Left kidney (tissue), 2 donors: ENCODE results near the gene HLCS. TPM values are rescaled to one million over a fixed set of nuclear protein-coding genes. Genes with fewer than 3 reads are reported as not detected.

Source experiments
- DNase-seq: peaks from one replicate; pipeline ENCODE4 v3.0.0-alpha.2; 2013
- polyA plus RNA-seq: library from polyadenylated mRNA; unstranded; fragments of 120-200 nt; gene quantifications from one replicate; pipeline ENCODE4 v1.2.1, GENCODE V29; 2013; ENCODE audit not compliant: insufficient read length

Gene HLCS
- polyA plus RNA-seq, 1 donor, result 18.0 TPM

DNA sequence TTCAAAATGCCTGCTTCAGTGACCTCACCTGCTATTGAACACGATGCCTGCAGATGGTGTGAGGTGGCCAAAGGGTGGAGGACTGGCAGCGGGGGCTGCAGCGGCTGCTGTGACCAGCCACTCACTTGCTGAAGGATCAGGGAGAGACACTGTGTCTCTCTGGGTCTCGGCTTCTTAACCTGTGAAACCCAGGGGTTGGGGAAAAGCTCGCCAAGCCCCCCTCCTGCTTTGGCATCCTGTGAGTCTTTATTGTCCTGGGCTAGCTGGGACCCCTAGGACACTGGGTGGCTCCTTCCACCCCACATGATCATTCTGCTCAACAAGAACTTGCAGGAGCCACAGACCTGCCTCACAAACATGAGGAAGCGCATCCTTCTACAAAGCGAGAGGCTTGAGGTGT, 154.7 kb downstream of the HLCS start:
- no peak for DNase-seq

DNA sequence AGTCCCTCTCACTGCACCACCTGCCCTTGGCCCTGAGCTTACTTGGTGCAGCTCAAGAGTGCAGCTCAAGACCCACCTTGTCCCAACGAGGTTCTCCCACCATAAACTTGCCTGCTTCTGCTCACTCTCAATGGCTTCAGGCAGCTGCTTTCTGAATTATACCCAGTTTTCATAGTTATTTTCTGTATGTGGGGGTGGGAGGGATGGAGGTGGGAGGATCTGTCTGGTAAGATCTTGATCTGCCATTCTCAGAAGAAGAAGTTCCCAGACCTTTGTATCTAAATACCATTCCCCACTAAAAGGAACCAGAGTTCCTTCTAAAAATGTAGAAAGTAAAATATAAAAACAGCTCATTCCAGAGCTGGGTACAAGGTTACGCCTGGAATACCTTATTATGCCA, 156.0 kb downstream of the HLCS start:
- no peak for DNase-seq

DNA sequence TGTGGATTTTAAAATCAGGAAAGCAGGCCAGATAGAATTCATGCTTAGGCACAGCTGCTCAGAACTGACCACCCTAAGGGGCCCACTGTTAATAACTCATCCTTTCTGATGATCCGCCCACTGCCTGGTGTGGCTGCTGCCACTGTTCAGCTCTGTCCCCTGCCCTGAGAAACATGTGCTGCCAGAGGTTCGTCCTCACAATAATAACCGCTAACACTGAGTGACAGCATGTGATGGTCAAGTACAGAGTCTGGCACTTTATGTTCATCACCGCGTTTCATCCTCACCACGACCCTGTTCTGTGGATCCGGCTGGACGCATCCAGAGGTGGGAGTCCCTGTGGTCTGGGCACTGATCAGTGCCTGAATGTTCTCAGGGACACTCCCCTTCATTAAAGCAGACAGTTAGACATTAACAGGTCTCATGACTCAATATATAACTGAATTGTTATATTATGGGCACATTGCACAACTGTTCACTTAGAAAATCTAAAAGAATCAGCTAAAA, 159.0 kb downstream of the HLCS start:
- no peak for DNase-seq

DNA sequence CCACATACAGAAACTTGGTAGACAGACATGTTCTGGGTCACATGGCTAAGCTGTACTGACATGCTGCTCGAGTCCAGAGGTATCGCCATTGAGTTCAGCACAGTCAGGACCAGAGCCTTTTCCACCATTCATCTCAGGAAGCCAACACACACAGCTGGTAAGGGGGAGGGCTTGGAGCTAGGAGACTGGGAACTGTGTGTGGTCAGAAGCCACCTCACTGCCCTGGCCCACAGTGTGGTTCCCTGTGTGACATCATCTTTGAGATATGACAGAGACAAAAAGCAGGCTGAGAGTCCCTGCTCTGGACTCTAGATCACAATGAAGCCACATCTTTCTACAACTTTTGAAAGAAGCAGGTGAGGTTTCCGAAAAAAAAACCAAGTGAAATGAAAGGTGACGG, 160.4 kb downstream of the HLCS start:
- no peak for DNase-seq

DNA sequence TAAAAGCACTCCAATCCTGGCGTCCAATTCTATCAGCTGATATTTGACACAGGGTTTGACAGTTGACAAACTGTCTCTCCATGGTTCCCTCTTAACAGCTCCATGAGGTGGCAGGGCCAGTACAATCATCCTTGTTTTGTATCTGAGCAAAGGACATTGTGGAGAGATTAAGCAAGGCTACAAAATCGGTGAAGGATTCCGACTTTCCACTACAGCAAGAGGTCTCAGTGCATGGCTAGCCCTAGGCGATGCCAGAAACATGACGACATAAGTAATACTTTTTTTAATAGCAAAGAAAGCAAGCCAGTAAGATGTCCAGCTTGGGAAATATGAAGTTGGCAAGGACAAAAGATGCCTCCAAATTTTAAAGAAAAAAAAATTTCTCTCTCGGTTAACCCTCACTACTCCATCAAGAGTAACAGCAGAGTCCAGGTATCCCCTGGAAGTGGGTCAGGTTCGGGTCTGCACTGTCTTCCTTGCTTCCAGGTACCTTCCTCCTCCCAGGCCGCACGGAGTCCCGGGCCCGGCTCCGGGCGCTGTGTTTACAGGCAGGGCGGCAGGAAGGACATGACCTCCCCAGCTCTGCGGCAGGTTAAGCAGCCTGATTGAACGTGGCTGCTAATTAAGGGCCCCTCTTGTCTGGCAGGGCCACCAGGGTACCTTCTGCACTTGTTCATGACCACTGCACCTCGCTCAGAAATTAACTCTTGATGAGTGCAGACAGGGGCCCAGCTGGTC, 161.4 kb downstream of the HLCS start:
- DNase-seq, result no peak

DNA sequence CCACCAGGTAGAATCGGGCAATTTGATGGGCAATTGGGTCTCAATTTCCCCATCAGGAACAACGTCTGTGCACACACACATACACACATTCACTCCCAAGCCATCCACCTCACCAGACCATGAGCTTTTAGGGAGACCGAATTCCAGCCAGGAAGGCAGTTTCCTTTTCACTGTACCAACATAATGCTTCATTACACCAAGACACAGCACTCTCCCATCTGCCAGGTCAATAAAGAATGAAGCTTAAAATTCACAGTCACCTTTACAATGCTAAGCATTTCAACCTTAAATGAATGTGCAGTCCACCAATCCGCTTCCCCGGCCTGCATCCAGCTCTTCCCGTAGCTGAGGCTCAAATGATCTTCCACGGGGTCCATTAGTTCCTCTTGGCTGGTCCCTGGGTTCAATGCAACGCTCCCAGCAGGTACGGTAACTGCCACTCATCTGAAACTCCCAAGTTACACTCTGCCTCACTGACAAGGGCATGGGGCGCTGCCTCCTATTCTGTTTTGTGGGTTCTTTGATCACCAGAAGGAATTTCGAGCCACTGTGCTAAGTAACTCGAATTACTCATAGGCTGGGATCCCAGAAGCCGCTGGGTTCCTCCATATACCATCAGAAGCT, 162.5 kb downstream of the HLCS start:
- peak; percentile 57 for DNase-seq

DNA sequence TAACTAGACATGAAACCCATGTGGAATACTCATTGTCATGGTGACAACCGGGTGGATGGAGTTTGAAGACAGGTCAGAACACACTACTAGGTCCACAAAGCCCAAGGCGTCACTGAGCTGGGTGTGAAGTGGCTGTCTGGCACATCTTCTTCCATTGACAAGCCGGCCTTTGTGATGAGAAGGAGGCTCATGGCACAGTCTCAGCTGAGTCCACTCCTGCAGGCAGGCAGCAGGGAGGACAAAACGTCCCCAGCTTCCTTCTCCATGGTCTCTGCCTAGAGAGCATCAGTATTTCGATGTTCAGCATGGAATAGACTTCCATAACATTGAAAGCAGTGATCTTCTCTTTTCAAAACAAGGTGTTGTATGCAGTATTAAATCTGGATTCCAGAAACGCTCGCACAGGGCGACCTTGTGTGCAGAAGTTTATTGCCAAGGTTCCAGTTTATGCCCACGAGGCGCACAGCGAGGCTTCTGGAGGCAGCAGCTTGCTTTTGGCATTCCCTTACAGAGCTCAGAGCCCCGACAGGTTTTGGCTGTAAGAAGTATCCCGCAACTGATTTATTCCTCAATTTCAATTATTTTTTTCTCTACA, 163.3 kb downstream of the HLCS start:
- DNase-seq, result no peak

DNA sequence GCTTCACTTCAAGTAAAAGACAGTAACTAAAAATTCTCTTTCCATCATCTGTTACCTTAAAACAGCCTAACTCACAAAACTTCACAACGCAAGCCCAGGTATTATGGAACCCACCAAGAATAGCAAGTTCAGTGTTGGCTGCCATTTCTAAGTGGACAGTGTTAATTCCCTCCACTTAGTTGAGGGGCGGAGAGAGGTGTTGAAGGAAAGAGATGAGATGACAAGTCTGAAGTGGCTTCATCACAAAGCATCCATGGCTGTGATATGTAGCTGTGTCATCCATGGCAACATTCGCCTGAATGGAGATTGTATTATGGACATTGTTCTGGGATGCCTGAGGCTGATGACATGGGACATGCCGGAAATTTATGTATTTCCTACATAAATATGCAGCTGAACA, 165.7 kb downstream of the HLCS start:
- no peak for DNase-seq

DNA sequence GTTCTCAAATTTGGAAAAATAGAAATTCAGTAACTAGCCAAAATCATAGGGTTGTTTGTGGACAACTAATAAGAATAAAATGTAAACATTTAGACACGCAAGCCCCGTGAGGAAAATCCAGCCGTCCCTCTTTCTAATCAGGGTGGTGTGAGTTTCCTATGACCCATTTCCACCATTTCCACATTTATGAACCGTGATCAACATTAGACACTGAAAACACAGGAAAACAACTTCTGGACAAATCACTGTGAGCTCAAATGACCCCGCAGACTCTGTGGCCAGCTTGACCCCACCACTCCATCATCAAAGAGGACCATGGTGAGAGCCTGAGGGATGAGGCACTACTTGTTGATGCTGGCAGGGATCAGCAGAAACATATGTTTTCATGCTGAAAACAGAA, 166.6 kb downstream of the HLCS start:
- DNase-seq, result no peak

DNA sequence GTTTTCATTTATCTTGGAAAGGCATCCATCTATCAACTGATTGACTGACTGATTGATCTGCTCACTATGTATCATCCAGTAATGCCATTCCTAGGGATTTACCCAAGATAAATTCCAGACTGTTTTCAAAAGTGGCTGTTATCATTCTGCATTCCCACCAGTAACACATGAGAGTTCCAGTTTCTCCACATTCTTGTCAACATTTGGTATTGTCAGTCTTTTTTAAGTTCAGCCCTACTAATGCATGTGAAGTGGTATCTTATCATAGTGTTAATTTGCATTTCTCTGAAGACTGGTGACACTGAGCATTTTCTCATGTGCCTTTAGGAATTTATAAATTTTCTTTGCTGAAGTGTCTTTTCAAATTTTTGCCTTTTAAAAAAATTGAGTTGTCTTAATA, 168.0 kb downstream of the HLCS start:
- no peak for DNase-seq

DNA sequence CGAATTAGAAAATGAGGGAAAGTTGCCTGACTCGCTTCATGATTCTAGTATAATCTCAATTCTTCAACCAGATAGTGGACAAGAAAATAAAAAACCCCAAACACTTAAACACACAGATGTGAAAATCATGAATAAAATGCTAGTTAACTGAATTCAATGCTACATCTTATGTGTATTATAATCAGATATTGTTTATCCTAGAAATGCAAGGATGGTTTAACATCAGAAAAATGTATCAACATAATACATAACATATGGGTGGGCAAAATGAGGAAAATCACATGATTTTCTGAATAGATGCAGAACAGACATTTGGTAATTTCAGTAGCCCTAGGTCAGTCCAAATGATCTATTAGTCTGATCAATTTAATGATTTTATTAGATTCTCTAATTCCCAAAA, 170.4 kb downstream of the HLCS start:
- DNase-seq, result no peak

DNA sequence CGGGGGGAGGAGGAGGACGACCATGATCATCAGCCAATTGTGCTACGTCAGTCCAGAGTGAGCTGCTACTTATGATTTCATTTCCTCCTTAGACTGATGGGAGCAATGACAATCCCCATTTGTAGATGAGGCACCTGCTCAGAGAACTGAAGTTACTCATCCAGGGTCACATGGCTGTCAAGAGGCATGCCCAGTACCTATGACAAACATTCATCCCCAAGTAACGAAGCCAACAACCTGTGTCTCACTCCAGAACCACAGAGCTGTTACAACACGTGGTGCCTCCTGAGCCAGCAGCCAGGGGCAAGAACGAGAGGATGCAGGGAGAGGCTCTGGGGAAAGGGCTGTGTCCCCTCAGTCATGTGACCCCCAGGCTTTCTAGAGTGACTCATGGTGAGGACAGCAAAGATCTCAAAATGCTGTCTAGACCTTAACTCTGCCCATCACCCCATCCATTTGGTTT, 173.9 kb downstream of the HLCS start:
- no peak for DNase-seq

DNA sequence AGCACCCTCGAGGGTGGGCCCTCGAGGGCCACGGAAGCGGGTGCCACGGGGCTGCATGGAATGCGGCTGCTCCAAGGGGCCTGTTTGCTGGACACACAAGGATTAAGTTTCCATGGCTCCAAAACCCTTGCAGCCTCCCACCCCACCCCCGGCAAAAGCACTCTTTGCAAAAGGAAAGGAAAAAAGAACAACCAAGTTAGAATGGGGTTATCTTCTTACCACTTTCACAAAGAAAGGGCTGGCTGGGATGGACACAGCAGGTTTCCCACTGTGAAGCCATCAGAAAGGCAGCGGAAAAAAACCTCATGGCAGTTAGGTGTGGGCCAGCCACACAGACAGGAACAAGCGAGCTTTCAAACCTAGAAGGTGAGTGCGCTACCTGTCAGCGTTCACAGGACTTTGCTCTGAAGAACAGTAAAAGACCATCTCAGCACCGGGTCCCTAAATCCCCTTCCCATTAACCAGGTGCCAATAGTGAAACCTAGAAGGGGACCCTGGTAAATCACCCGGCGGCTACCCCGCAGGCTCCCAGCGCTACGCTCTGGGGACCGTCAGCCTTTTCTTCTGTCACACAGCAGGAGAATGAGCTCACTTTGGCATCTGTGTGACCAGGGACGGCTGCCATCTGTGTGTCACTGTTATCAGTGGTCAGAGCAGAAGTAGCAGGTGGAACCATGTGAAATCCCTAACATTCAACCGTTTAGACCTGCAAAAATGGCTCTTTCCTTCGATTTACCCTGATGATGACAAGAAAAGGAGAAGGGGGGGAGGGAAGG, 174.6 kb downstream of the HLCS start:
- DNase-seq, result no peak

DNA sequence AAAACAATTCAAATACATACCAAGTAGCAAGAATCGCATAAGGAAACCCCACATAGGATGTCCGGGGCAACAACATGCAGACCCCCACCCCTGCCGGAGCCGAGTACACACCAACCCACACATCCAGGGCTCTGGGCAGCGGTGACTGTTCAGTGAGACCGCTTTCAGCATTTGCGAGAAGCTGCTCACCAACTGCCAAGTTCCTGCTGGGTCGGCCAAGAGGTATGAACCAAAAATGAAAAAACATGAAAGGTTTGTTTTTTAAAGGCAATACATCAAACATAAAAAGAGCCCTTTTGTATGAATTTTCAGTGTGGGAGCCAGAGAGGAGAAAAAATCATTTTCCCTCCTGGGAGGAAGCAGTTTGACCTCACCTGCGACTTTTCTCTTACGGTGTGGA, 175.3 kb downstream of the HLCS start:
- DNase-seq, result no peak

DNA sequence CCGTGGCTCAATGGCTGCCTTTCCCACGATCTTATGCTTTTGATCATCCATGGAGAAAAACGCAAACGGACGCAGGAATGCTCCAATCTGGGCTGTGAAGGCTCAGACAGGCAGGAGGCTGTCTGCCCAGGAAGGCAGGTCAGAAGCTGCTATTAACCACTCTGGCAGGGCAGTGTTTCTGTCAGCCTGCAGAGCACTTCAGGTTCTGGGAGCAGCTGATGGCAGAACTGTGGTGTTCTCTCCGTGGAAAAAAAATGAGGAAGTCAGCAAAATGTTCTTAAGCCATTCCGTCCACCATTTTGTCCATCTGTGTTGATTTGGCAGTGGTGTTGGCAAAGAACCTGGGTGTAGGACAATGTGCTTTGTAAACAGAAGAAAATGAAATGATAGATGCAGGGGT, 175.9 kb downstream of the HLCS start:
- no peak for DNase-seq

DNA sequence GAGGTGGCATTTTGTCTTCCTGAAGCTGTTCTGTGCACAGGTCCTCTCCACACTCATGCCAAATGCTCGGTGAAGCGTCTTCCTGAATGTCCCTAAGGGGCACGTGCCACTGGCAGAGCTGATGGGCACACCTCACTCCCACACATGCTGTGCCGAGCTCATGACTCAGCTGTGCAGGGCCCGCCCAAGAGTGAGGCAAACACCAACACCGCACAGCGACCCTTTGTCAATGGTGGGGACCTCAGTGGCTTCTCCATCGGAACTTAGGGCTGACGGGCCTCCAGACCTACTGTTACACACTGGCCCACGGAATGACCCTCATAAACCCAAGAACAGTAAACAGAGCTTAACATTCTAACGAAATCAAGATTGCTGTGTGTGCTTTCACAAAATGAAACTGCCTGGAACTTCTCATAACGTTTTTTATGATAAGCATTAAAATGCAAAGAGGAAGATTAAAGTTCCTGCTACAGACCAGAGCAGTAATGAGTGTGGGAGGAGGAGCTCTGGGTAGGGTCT, 178.3 kb downstream of the HLCS start:
- no peak for DNase-seq

DNA sequence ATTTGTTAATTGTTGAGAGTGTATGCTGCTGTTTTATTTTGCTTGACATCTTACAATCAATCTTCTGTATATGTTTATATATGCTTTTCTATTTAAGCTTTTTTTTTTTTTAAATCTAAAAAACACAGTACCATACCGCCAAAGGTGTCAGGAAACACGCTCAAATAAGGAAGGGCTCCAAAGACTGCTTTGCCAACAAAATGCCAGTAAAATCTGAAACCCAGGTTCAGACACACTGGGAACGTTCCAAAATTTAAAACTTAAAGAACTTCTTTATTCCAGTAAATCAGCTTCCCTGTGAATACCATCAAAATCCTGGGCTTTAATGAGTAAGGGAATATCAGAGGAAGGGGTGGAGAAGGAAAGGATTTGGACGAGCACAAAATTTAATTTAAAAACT, 180.3 kb downstream of the HLCS start:
- DNase-seq, result no peak

DNA sequence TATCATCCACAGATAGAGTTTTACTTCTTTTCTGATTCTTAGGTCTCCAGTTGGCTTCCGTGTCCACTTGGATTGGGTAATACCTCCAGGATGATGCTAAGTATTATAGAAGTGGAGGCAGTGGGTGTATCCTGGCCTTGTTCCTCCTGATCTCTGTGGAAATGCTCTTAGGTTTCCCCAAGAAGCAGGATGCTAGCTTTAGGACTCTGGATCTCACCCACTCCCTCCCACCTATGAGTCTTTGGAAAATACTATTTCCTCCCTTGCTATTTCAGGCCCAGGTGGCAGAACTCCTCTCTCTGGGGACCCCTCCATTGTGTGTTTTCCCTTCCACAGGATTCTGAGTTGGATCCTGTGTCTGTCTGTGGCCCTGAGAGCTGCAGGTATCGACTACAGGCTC, 180.9 kb downstream of the HLCS start:
- DNase-seq, result no peak

DNA sequence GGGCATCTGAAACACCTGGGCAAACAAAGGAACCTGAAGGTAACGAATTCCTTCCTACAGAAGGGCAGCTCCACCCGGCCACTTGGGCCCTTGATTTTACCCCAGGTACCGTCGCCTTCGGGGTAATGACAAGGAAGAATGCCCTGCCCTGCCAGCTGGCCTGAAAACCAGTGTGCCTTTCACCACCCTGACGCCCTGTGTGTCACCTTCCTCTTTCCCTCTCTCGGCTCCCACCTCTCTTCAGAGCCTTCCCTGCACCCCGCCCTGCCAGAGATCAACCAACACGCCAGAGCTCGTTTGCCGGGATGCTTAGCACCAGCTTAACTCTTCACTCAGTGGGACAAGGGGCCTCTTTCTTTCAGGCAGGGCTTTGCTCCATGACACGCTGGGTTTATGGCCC, 181.5 kb downstream of the HLCS start:
- DNase-seq, result no peak

DNA sequence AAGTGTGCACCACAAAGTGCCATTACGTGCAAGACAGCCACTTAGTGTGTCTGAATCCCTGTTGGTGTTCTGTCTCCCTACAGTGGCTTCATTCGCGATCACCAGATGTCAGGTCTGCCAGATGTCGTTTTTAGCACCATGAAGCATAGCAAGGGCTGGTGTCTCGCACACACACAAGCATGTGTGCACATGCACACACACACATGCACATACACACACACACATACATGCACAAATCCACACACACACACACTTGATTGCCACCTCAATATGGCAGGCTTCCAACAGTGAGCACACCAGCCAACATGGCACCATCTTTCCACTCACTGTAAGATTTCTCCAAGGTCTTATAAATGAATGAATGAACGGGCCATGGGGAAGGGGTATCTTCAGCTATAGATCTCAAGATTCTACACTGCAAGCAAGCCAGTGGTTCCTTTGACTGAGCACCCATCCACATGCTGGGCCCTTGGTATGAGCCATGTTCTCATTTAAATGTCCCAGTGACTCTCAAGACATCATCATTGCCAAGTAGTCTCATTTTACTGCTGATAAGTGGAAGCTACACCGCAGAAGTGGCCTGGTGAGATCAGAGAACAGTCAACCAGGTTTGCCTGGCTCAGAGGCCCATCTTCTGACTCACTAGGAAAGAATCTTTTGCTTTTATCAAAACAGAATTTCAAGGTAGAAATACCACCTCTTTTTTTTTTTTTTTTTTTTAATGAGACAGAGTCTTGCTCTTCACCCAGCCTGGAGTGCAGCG, 182.7 kb downstream of the HLCS start:
- no peak for DNase-seq

DNA sequence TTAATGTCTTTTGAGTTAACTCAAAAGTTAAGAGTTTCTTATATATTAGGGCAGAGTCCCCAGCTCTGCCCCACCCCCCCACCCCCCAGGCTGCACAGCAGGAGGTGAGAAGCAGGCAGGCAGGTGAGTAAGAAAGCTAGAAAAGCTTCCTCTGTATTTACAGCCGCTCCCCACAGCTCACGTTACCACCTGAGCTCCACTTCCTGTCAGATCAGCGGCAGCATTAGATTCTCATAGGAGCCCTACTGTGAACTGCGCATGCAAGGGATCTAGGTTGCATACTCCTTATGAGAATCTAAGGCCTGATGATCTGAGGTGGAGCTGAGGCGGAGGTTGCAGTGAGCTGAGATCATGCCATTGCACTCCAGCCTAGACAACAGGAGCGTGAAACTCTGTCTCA, 185.6 kb downstream of the HLCS start:
- DNase-seq, result no peak
